ENCODE results near the gene DESI1.

DNA sequence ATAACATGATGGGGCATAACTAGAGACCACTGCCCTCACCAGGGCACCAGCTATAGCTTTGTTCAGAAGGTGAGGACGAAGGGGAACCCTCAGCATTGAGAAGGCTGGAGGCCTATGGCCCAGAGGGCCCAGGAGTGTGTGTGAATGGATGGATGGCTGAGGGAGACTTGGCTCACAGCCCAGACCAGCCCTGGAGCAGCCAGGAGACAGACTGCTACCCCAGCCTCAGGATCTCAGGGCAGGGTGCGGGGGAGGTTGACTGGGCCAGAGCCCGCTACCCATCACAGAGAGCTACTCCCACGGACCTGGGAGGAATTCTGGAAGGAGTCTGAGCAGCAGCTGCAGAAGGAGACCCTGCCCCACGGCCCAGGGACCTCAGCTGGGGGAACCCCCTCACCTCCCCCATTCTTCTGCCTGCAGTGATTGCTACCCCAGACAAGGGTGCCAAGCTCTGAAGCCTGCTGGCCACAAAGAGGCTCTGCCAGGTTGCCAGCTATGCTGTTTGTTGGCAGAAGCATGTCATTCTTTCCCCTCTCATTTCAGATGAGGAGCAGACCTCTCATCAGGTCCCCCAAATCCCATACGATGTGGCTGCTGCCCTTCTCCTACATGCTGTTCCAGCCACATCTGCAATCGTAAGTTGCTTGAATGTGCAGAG lies 65.4 kb downstream of the DESI1 start:
- no peak for TF ChIP-seq POLR2AphosphoS5 (IDR thresholded peaks at IDR 0.05)
- TF ChIP-seq POLR2A (IDR thresholded peaks at IDR 0.05), result no peak
- TF ChIP-seq, protein P1, sequence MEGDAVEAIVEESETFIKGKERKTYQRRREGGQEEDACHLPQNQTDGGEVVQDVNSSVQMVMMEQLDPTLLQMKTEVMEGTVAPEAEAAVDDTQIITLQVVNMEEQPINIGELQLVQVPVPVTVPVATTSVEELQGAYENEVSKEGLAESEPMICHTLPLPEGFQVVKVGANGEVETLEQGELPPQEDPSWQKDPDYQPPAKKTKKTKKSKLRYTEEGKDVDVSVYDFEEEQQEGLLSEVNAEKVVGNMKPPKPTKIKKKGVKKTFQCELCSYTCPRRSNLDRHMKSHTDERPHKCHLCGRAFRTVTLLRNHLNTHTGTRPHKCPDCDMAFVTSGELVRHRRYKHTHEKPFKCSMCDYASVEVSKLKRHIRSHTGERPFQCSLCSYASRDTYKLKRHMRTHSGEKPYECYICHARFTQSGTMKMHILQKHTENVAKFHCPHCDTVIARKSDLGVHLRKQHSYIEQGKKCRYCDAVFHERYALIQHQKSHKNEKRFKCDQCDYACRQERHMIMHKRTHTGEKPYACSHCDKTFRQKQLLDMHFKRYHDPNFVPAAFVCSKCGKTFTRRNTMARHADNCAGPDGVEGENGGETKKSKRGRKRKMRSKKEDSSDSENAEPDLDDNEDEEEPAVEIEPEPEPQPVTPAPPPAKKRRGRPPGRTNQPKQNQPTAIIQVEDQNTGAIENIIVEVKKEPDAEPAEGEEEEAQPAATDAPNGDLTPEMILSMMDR (IDR thresholded peaks at IDR 0.05), result no peak
